H1 (cell line): Measurements from ENCODE around the gene NSUN7. TPM values are rescaled to one million over a fixed set of nuclear protein-coding genes. Genes with fewer than 3 reads are reported as not detected.

Experiments used
- CTCF ChIA-PET: fragments of 300-600 bp; sonication (Branson Sonifier 250); formaldehyde crosslinking; loops from one replicate; lab custom pipeline; 2021; ENCODE audit not compliant: partially characterized antibody; lab: Charles Lee
- POLR2A ChIA-PET: fragments of 300-600 bp; sonication (Branson Sonifier 250); formaldehyde crosslinking; loops from one replicate; lab custom pipeline; 2021; ENCODE audit warnings: inconsistent platforms; ENCODE audit not compliant: partially characterized antibody; lab: Charles Lee
- DNase-seq, 2 experiments: peaks; one replicate each; pipeline versions ENCODE4 v3.0.0 to v3.0.0-alpha.2; 2010 to 2022; ENCODE audit warnings: low spot score in 2 of 2, low read depth in 1 of 2, mixed read lengths in 1 of 2
- FAIRE-seq: peaks from 2 replicates; lab custom pipeline; 2011; peaks lifted over from hg19 to GRCh38; lab: Jason Lieb, UNC
- H2AFZ ChIP-seq: 2 replicates; pipeline ENCODE4 v1.8.1; 2012; ENCODE audit warnings: low read length, inconsistent platforms
- H2AK5ac ChIP-seq: 2 replicates; pipeline ENCODE4 v1.6.1; 2013; ENCODE audit warnings: low read depth, low read length
- H2BK120ac ChIP-seq: replicated peaks from 2 replicates; pipeline ENCODE3; 2013; ENCODE audit warnings: low read depth, low read length, inconsistent platforms
- H2BK12ac ChIP-seq: 2 replicates; pipeline ENCODE4 v1.6.1; 2013; ENCODE audit warnings: low read depth, low read length
- H2BK15ac ChIP-seq: 2 replicates; pipeline ENCODE4 v1.6.1; 2013; ENCODE audit warnings: low read length
- H2BK20ac ChIP-seq: 2 replicates; pipeline ENCODE4 v1.6.1; 2013; ENCODE audit warnings: low read length
- H2BK5ac ChIP-seq: 2 replicates; pipeline ENCODE4 v1.6.1; 2013; ENCODE audit warnings: low read depth, low read length
- H3K14ac ChIP-seq: 2 replicates; pipeline ENCODE4 v1.6.1; 2013; ENCODE audit warnings: inconsistent platforms; ENCODE audit not compliant: insufficient read length
- H3K18ac ChIP-seq: 2 replicates; pipeline ENCODE4 v1.6.1; 2013; ENCODE audit warnings: low read length; ENCODE audit errors: extremely low read depth
- H3K23ac ChIP-seq: 2 replicates; pipeline ENCODE4 v1.6.1; 2013; ENCODE audit warnings: inconsistent platforms; ENCODE audit not compliant: insufficient read length
- H3K23me2 ChIP-seq: 2 replicates; pipeline ENCODE4 v1.6.1; 2013; ENCODE audit warnings: low read depth, low read length
- H3K27ac ChIP-seq: 2 replicates; pipeline ENCODE4 v1.6.1; 2011; ENCODE audit warnings: low read depth, low read length, inconsistent platforms
- H3K27me3 ChIP-seq, 4 experiments: replicated peaks in 1 of 4; 1 replicate in 1 of 4; 2 replicates in 3 of 4; pipeline versions ENCODE4 v1.6.1 to v1.8.1; 2011 to 2013; ENCODE audit warnings: low read length in 3 of 4, mild to moderate bottlenecking in 3 of 4, inconsistent platforms in 2 of 4, mixed read lengths in 2 of 4, moderate library complexity in 1 of 4; ENCODE audit not compliant: control insufficient read depth in 3 of 4, insufficient read depth in 3 of 4; ENCODE audit errors: extremely low read depth in 1 of 4
- H3K36me3 ChIP-seq, 4 experiments: 2 replicates each; pipeline versions ENCODE4 v1.6.1 to v1.8.1; 2011 to 2013; ENCODE audit warnings: mild to moderate bottlenecking in 4 of 4, low read length in 3 of 4, moderate library complexity in 2 of 4, control low read depth in 1 of 4, inconsistent platforms in 1 of 4; ENCODE audit not compliant: insufficient read depth in 4 of 4, control insufficient read depth in 2 of 4
- H3K4ac ChIP-seq: replicated peaks from 2 replicates; pipeline ENCODE3; 2013; ENCODE audit warnings: low read length, low read depth, mixed read lengths, inconsistent platforms; ENCODE audit not compliant: insufficient read length
- H3K4me1 ChIP-seq, 4 experiments: replicated peaks in 1 of 4; 1 replicate in 1 of 4; 2 replicates in 3 of 4; pipeline versions ENCODE4 v1.6.1 to v1.8.1; 2011 to 2013; ENCODE audit warnings: low read length in 3 of 4, inconsistent platforms in 2 of 4, mixed read lengths in 1 of 4; ENCODE audit not compliant: insufficient read depth in 4 of 4, control insufficient read depth in 3 of 4
- H3K4me2 ChIP-seq, 2 experiments: 2 replicates each; pipeline versions ENCODE4 v1.6.1 to v1.8.1; 2011 to 2013; ENCODE audit warnings: low read depth in 2 of 2, low read length in 2 of 2, control low read depth in 1 of 2, inconsistent platforms in 1 of 2, mild to moderate bottlenecking in 1 of 2; ENCODE audit not compliant: insufficient read depth in 1 of 2
- H3K4me3 ChIP-seq, 4 experiments: fragments of 200-600, 300-600 bp in 1 of 4; sonication (generic), shearing (Covaris generic), sonication (Bioruptor Twin) in 1 of 4; 2 replicates each; pipeline versions ENCODE4 v1.5.1 to v1.8.1; 2011 to 2016; ENCODE audit warnings: low read length in 4 of 4, low read depth in 3 of 4, control low read depth in 2 of 4, inconsistent platforms in 2 of 4, mild to moderate bottlenecking in 2 of 4, mixed read lengths in 1 of 4, moderate library complexity in 1 of 4; ENCODE audit not compliant: insufficient read depth in 2 of 4; ENCODE audit errors: extremely low read depth in 1 of 4
- H3K56ac ChIP-seq: replicated peaks from 2 replicates; pipeline ENCODE3; 2013; ENCODE audit warnings: low read depth, mild to moderate bottlenecking, mixed read lengths, low read length, inconsistent platforms; ENCODE audit not compliant: insufficient read length
- H3K79me1 ChIP-seq: 2 replicates; pipeline ENCODE4 v1.6.1; 2013; ENCODE audit warnings: low read depth, low read length, control low read depth
- H3K79me2 ChIP-seq, 2 experiments: 2 replicates each; pipeline versions ENCODE4 v1.6.1 to v1.8.1; 2012 to 2013; ENCODE audit warnings: low read length in 2 of 2, mild to moderate bottlenecking in 2 of 2, inconsistent platforms in 1 of 2; ENCODE audit not compliant: insufficient read depth in 2 of 2, control insufficient read depth in 1 of 2
- H3K9ac ChIP-seq, 4 experiments: replicated peaks in 1 of 4; 1 replicate in 1 of 4; 2 replicates in 3 of 4; pipeline versions ENCODE4 v1.6.1 to v1.8.1; 2011 to 2013; ENCODE audit warnings: low read depth in 3 of 4, low read length in 3 of 4, control low read depth in 2 of 4, mild to moderate bottlenecking in 2 of 4, moderate library complexity in 2 of 4, inconsistent platforms in 1 of 4; ENCODE audit errors: extremely low read depth in 1 of 4
- H3K9me3 ChIP-seq, 2 experiments: 2 replicates each; pipeline versions ENCODE4 v1.6.1 to v1.8.1; 2012 to 2013; ENCODE audit warnings: mild to moderate bottlenecking in 2 of 2, moderate library complexity in 2 of 2, control low read depth in 1 of 2, inconsistent platforms in 1 of 2, low read depth in 1 of 2, low read length in 1 of 2, mixed read lengths in 1 of 2; ENCODE audit not compliant: insufficient read depth in 2 of 2
- H4K20me1 ChIP-seq, 2 experiments: replicated peaks in 1 of 2; 2 replicates each; pipeline versions ENCODE3 to v1.8.1; 2011 to 2013; ENCODE audit warnings: inconsistent platforms in 2 of 2, low read length in 2 of 2, mild to moderate bottlenecking in 1 of 2; ENCODE audit not compliant: insufficient read depth in 2 of 2, control insufficient read depth in 1 of 2
- H4K5ac ChIP-seq: 2 replicates; pipeline ENCODE4 v1.6.1; 2013; ENCODE audit warnings: low read length, low read depth, mixed read lengths, inconsistent platforms; ENCODE audit not compliant: insufficient read length
- H4K8ac ChIP-seq: 2 replicates; pipeline ENCODE4 v1.8.0; 2013; ENCODE audit warnings: mild to moderate bottlenecking, moderate library complexity, low read length, inconsistent platforms; ENCODE audit not compliant: insufficient read depth; ENCODE audit errors: extremely low read depth
- H4K91ac ChIP-seq: replicated peaks from 2 replicates; pipeline ENCODE3; 2013; ENCODE audit warnings: low read length, mixed read lengths, inconsistent platforms; ENCODE audit not compliant: insufficient read length
- CBX8 ChIP-seq: fragments of 300-800, 300-1000 bp; sonication (generic); IDR thresholded peaks from 2 replicates; pipeline ENCODE4 v1.7.1; 2016; ENCODE audit warnings: low read depth, low read length, borderline replicate concordance
- CREB1 ChIP-seq: IDR thresholded peaks from 2 replicates; pipeline ENCODE4 v1.6.1; 2012; ENCODE audit warnings: inconsistent platforms
- EP300 ChIP-seq, 2 experiments: IDR thresholded peaks; 1 replicate in 1 of 2; 2 replicates in 1 of 2; pipeline ENCODE4 v1.6.1; 2011 to 2012; ENCODE audit warnings: low read depth in 2 of 2, low read length in 2 of 2, mild to moderate bottlenecking in 2 of 2, borderline replicate concordance in 1 of 2, inconsistent platforms in 1 of 2, moderate library complexity in 1 of 2
- KDM4A ChIP-seq: IDR thresholded peaks from one replicate; pipeline ENCODE4 v1.7.1; 2012; ENCODE audit warnings: low read depth, mild to moderate bottlenecking, moderate library complexity, low read length, inconsistent platforms; ENCODE audit not compliant: severe bottlenecking
- KDM5A ChIP-seq: fragments of 200-600 bp; IDR thresholded peaks from 2 replicates; pipeline ENCODE4 v1.7.1; 2012; ENCODE audit warnings: mild to moderate bottlenecking, low read length, inconsistent platforms, mixed read lengths
- RBBP5 ChIP-seq: IDR thresholded peaks from 2 replicates; pipeline ENCODE4 v1.7.1; 2012; ENCODE audit warnings: low read depth, mild to moderate bottlenecking, inconsistent platforms, low read length, moderate library complexity, borderline replicate concordance
- WGBS, 2 experiments: shearing (Covaris generic) in 1 of 2; methylation state at CpG; one replicate each; pipeline versions ENCODE4 v1.1.6 to v1.1.7; 2013 to 2015; ENCODE audit warnings: low lambda C conversion rate in 2 of 2, mixed read lengths in 2 of 2, inconsistent platforms in 1 of 2, low coverage in 1 of 2, missing lambda C conversion rate in 1 of 2; ENCODE audit not compliant: insufficient replicate concordance in 2 of 2, insufficient coverage in 1 of 2, insufficient read length in 1 of 2; ENCODE audit errors: extremely low coverage in 1 of 2, missing lambda C conversion rate in 1 of 2; 5-methylcytosine and 5-hydroxymethylcytosine counted together
- polyA plus RNA-seq, 7 experiments: library from polyadenylated mRNA; depleted of rRNA in 3 of 7; stranded (reverse) in 5 of 7; unstranded in 2 of 7; fragments of >200 nt in 5 of 7; fragments of 200-250 nt in 2 of 7; gene quantifications; 1 replicate in 5 of 7; 2 replicates in 1 of 7; 4 replicates in 1 of 7; pipeline versions ENCODE4 v1.2.1 to v1.2.3, GENCODE V29; 2011 to 2013; ENCODE audit warnings: missing spikeins in 2 of 7, mixed read lengths in 2 of 7
- total RNA-seq: library from RNA; stranded (reverse); fragmentation: NEBNext Ultra II Directional; extraction: Animal tissue kit (Norgen Biotek cat#: 25700); gene quantifications from 2 replicates; pipeline ENCODE4 v1.2.1, GENCODE V29; 2021

Gene NSUN7
- total and polyA plus RNA-seq, 2 of the 8 experiments (the other 6 are each of a cell fraction or from before 2014, with no cell fraction given): 8.8 to 24.4 TPM

GRCh38 chr4:40831146-40831907 is 81.6 kb downstream of the NSUN7 start:
- Histone ChIP-seq H3K23ac (no peak overlapping the region), H2BK20ac (no peak overlapping the region), H3K9me3 (no peaks in the 10 kb centered on the region; a peak in 1 of 4 replicates), H3K4me1 (no peaks in the 10 kb centered on the region), H3K56ac (no peak overlapping the region), H2AFZ (no peak overlapping the region), H3K4me3 (no peak overlapping the region), H3K27me3 (no peaks in the 10 kb centered on the region), H3K9ac (no peak overlapping the region), H4K91ac (no peak overlapping the region), H2BK5ac (no peak overlapping the region), H3K79me2 (peaks cover 0 to 16% of the 10 kb centered on the region in 2 experiments; a peak in 1 of 4 replicates), H2BK15ac (no peak overlapping the region), H4K5ac (no peak overlapping the region), H3K4ac (no peak overlapping the region), H3K18ac (no peak overlapping the region), H3K79me1 (peaks cover 10% of the 10 kb centered on the region), H2BK120ac (no peak overlapping the region), H4K20me1 (peaks cover 4 to 9% of the 10 kb centered on the region in 2 experiments), H3K23me2 (no peaks in the 10 kb centered on the region; the same call in 1 of the 2 replicates), H3K27ac (no peak overlapping the region), H3K36me3 (peaks cover 2 to 37% (median 15%) of the 10 kb centered on the region in 4 experiments; a peak in 7 of 8 replicates), H2AK5ac (no peak overlapping the region), H4K8ac (no peak overlapping the region), H2BK12ac (no peak overlapping the region), H3K14ac (no peak overlapping the region), H3K4me2 (no peak overlapping the region)
- DNase-seq (no peak), FAIRE-seq (no peak)
- no peak for TF ChIP-seq KDM5A
- no peak for TF ChIP-seq RBBP5
- TF ChIP-seq CBX8: no peak
- no peak for TF ChIP-seq CREB1
- no peak for TF ChIP-seq EP300 (IDR thresholded peaks at IDR 0.05; ENCODE audit: borderline replicate concordance in 1 of 2, low read depth in 2 of 2, low read length in 2 of 2)
- no peak for TF ChIP-seq KDM4A
- CTCF ChIA-PET: interaction anchor here (0.6 to 5.8 kb wide), 6 partner anchors 11 to 407 kb away, joined by 3 to 41 read pairs (median 4); no protein-coding TSS in a partner anchor
- WGBS, 2 experiments: 94% methylated on average over 18 of the region's 18 CpGs; no CpG with 5 or more reads in 1 of the 2 experiments
- POLR2A ChIA-PET: interaction anchor here (0.6 kb wide), 1 partner anchor 66 kb away, joined by 3 read pairs; no protein-coding TSS in a partner anchor
